Fibroblast of mammary gland (primary cell): ENCODE data around the gene LYRM1.

Source experiments
- DNase-seq: peaks from one replicate; pipeline ENCODE4 v3.0.0-alpha.2; 2010; ENCODE audit warnings: low read depth
- H3K4me3 ChIP-seq: 2 replicates; pipeline ENCODE4 v1.5.1; 2011; ENCODE audit warnings: low read depth, mild to moderate bottlenecking, low read length, moderate library complexity; ENCODE audit not compliant: control insufficient read depth
- TF ChIP-seq, protein P1 (sequence below): conservative IDR thresholded peaks from 2 replicates; pipeline ENCODE4 v1.5.1; 2011; ENCODE audit warnings: low read depth, low read length, inconsistent platforms; ENCODE audit not compliant: control insufficient read depth, insufficient read depth

Gene LYRM1

GRCh38 chr16:20901068-20901435 lies 481 bp downstream of the LYRM1 start:
- DNase-seq, result no peak
- TF ChIP-seq, protein P1, sequence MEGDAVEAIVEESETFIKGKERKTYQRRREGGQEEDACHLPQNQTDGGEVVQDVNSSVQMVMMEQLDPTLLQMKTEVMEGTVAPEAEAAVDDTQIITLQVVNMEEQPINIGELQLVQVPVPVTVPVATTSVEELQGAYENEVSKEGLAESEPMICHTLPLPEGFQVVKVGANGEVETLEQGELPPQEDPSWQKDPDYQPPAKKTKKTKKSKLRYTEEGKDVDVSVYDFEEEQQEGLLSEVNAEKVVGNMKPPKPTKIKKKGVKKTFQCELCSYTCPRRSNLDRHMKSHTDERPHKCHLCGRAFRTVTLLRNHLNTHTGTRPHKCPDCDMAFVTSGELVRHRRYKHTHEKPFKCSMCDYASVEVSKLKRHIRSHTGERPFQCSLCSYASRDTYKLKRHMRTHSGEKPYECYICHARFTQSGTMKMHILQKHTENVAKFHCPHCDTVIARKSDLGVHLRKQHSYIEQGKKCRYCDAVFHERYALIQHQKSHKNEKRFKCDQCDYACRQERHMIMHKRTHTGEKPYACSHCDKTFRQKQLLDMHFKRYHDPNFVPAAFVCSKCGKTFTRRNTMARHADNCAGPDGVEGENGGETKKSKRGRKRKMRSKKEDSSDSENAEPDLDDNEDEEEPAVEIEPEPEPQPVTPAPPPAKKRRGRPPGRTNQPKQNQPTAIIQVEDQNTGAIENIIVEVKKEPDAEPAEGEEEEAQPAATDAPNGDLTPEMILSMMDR, result no peak
- peak overlapping the region; percentile 90 for H3K4me3 ChIP-seq

GRCh38 chr16:20901436-20902112 lies 1.0 kb downstream of the LYRM1 start:
- TF ChIP-seq, protein P1, result no peak
- peak; percentile 62 for DNase-seq
- H3K4me3 ChIP-seq, result peak overlapping the region; percentile 90

DNA sequence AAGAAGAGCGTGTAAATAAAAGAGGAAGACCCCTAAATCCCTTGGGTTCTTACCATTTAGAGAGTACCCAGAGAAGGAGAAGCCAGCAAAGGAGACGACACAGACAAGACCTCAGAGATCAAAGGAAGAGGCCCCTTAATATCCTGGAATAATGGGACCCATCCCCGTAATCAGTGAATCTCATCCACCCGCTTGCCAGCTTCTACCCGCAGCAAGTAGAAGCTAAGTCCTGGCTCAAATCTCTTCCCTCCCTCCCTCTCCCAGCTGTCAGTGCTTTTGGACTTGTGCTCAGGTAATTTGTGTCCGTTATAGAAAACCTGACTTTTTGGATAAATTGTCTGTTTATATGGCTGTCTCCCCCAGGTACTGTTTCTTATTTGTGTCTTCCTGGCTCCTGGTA lies 1.9 kb downstream of the LYRM1 start:
- TF ChIP-seq, protein P1, result no peak
- DNase-seq, result no peak
- no peak overlapping the region for H3K4me3 ChIP-seq

GRCh38 chr16:20903116-20903898 lies 2.7 kb downstream of the LYRM1 start:
- H3K4me3 ChIP-seq, result no peak overlapping the region
- TF ChIP-seq, protein P1, result no peak
- no peak for DNase-seq

GRCh38 chr16:20903899-20904506 lies 3.4 kb downstream of the LYRM1 start:
- DNase-seq, result no peak
- no peak overlapping the region for H3K4me3 ChIP-seq
- TF ChIP-seq, protein P1, result no peak

- DNase-seq, result peak; percentile 64
- TF ChIP-seq, protein P1, result no peak
- no peak overlapping the region for H3K4me3 ChIP-seq
These were observed 4.0 kb downstream of the LYRM1 start for GRCh38 chr16:20904507-20905081.
